ENCODE measurements around the gene NUBPL. TPM values are rescaled to one million over a fixed set of nuclear protein-coding genes. Genes with fewer than 3 reads are reported as not detected.

The NUBPL gene
- total RNA-seq, 1 experiment from 2014 or later: 5.7 TPM

DNA sequence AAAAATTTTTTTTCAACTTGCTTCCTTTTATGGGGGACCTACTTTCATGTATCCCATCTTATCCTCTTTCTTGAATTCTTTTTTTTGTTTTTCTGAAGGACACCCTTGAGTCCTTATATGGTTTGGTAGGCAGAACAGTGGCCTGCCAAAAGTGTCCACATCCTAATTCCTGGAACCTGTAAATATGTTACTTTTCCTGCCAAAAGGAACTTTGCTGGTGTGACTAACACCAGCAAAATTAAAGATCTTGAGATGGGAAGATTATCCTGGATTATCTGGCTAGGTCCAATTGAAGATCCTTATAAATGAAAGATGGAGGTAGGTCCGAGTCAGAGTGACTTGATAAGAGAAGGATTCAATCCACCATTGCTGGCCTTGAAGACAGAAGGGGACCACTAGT is 5.3 kb downstream of the NUBPL start:
- Histone ChIP-seq H3K27me3 (ENCODE audit: control insufficient read depth, insufficient read depth, low read length) (no peaks in the 10 kb centered on the region), H3K4me3 (ENCODE audit: low read depth in 2 of 2, low read length in 2 of 2) (no peak overlapping the region), H3K36me3 (ENCODE audit: control insufficient read depth, insufficient read depth, low read length) (peaks cover 2% of the 10 kb centered on the region; the same call in 1 of the 2 replicates), H3K4me1 (ENCODE audit: control insufficient read depth, insufficient read depth, low read length) (no peaks in the 10 kb centered on the region), H3K9me3 (ENCODE audit: control insufficient read depth, insufficient read depth, low read depth, low read length) (no peaks in the 10 kb centered on the region), H3K27ac (ENCODE audit: low read length) (no peak overlapping the region)
- no peak for TF ChIP-seq POLR2AphosphoS5 (IDR thresholded peaks at IDR 0.05; ENCODE audit: low read depth, low read length)
- no peak for TF ChIP-seq SIN3A (IDR thresholded peaks at IDR 0.05; ENCODE audit: borderline replicate concordance, insufficient read depth, low read depth, low read length)
- TF ChIP-seq TCF7L2 (IDR thresholded peaks at IDR 0.05; ENCODE audit: low read depth, low read length): no peak
- TF ChIP-seq, protein P1, sequence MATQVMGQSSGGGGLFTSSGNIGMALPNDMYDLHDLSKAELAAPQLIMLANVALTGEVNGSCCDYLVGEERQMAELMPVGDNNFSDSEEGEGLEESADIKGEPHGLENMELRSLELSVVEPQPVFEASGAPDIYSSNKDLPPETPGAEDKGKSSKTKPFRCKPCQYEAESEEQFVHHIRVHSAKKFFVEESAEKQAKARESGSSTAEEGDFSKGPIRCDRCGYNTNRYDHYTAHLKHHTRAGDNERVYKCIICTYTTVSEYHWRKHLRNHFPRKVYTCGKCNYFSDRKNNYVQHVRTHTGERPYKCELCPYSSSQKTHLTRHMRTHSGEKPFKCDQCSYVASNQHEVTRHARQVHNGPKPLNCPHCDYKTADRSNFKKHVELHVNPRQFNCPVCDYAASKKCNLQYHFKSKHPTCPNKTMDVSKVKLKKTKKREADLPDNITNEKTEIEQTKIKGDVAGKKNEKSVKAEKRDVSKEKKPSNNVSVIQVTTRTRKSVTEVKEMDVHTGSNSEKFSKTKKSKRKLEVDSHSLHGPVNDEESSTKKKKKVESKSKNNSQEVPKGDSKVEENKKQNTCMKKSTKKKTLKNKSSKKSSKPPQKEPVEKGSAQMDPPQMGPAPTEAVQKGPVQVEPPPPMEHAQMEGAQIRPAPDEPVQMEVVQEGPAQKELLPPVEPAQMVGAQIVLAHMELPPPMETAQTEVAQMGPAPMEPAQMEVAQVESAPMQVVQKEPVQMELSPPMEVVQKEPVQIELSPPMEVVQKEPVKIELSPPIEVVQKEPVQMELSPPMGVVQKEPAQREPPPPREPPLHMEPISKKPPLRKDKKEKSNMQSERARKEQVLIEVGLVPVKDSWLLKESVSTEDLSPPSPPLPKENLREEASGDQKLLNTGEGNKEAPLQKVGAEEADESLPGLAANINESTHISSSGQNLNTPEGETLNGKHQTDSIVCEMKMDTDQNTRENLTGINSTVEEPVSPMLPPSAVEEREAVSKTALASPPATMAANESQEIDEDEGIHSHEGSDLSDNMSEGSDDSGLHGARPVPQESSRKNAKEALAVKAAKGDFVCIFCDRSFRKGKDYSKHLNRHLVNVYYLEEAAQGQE (IDR thresholded peaks at IDR 0.05; ENCODE audit: insufficient read depth in 1 of 2, low read depth in 2 of 2, low read length in 1 of 2): no peak
- TF ChIP-seq, protein P2, sequence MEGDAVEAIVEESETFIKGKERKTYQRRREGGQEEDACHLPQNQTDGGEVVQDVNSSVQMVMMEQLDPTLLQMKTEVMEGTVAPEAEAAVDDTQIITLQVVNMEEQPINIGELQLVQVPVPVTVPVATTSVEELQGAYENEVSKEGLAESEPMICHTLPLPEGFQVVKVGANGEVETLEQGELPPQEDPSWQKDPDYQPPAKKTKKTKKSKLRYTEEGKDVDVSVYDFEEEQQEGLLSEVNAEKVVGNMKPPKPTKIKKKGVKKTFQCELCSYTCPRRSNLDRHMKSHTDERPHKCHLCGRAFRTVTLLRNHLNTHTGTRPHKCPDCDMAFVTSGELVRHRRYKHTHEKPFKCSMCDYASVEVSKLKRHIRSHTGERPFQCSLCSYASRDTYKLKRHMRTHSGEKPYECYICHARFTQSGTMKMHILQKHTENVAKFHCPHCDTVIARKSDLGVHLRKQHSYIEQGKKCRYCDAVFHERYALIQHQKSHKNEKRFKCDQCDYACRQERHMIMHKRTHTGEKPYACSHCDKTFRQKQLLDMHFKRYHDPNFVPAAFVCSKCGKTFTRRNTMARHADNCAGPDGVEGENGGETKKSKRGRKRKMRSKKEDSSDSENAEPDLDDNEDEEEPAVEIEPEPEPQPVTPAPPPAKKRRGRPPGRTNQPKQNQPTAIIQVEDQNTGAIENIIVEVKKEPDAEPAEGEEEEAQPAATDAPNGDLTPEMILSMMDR (IDR thresholded peaks at IDR 0.05): no peak
- intact Hi-C loops (cut with micrococcal nuclease; ENCODE audit: unreplicated experiment) (no loop called here), in situ Hi-C loops (cut with HindIII; ENCODE audit: low pct_unique_long_range_greater_than_20kb, low sequenced_read_pairs) (no loop called here)
- DNase-seq (ENCODE audit: low read depth, low spot score): no peak
- ATAC-seq: no peak
- ChIA-PET CTCF (no interaction called here), POLR2A (no interaction called here)
- no TSS peak for BruUV-seq (replicated peaks)

DNA sequence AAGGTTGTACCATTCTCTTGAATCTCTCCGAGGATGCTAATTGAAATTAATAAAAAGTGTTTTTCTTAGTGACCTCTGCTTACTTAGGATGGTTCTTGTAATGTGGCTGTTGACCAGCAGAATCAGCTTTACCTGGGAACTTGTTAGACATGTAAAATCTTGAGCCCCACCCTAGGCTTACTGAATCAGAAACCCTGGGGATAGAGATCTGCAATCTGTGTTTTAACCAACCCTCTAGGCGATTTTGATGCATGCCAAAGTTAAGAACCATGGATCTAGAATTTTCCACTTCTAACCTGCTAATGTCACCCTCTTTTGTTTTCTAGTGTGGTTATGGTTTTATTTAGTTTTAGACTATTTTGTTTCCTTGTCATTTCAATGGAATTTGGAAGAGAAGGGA is 6.5 kb downstream of the NUBPL start:
- BruUV-seq (replicated peaks): no TSS peak
- no peaks in the 10 kb centered on the region for H3K36me3 ChIP-seq (ENCODE audit: control insufficient read depth, insufficient read depth, low read length)
- intact Hi-C loops (cut with micrococcal nuclease; ENCODE audit: unreplicated experiment): no loop called here

More for the DNA sequence above, 6.5 kb downstream of the NUBPL start:
- H3K4me1 ChIP-seq (ENCODE audit: control insufficient read depth, insufficient read depth, low read length): no peaks in the 10 kb centered on the region
- H3K9me3 ChIP-seq (ENCODE audit: control insufficient read depth, insufficient read depth, low read depth, low read length): no peaks in the 10 kb centered on the region
- ATAC-seq (no peak), DNase-seq (ENCODE audit: low read depth, low spot score) (no peak)
- TF ChIP-seq POLR2AphosphoS5 (IDR thresholded peaks at IDR 0.05; ENCODE audit: low read depth, low read length) (no peak), TCF7L2 (IDR thresholded peaks at IDR 0.05; ENCODE audit: low read depth, low read length) (no peak), SIN3A (IDR thresholded peaks at IDR 0.05; ENCODE audit: borderline replicate concordance, insufficient read depth, low read depth, low read length) (no peak)
- TF ChIP-seq, protein P2 (IDR thresholded peaks at IDR 0.05): no peak
- TF ChIP-seq, protein P1 (IDR thresholded peaks at IDR 0.05; ENCODE audit: insufficient read depth in 1 of 2, low read depth in 2 of 2, low read length in 1 of 2): no peak
- no peak overlapping the region for H3K27ac ChIP-seq (ENCODE audit: low read length)
- CTCF ChIA-PET: no interaction called here
- in situ Hi-C loops (cut with HindIII; ENCODE audit: low pct_unique_long_range_greater_than_20kb, low sequenced_read_pairs): no loop called here
- no peaks in the 10 kb centered on the region for H3K27me3 ChIP-seq (ENCODE audit: control insufficient read depth, insufficient read depth, low read length)
- no peak overlapping the region for H3K4me3 ChIP-seq (ENCODE audit: low read depth in 2 of 2, low read length in 2 of 2)
- POLR2A ChIA-PET: no interaction called here
